IPS-18c (cell line): Measurements from ENCODE around the gene VENTX.
A peak's percentile ranks its signal among the peaks of the same experiment; 100 is the strongest.

Source experiments
- H3K4me3 ChIP-seq: 2 replicates; pipeline ENCODE4 v1.7.0; 2013; ENCODE audit warnings: low read depth, mild to moderate bottlenecking, low read length, moderate library complexity; ENCODE audit not compliant: insufficient read depth
- H3K9me3 ChIP-seq: one replicate; pipeline ENCODE4 v1.6.1; 2013; ENCODE audit warnings: mild to moderate bottlenecking, low read length, moderate library complexity; ENCODE audit not compliant: control insufficient read depth, insufficient read depth

Gene VENTX

DNA sequence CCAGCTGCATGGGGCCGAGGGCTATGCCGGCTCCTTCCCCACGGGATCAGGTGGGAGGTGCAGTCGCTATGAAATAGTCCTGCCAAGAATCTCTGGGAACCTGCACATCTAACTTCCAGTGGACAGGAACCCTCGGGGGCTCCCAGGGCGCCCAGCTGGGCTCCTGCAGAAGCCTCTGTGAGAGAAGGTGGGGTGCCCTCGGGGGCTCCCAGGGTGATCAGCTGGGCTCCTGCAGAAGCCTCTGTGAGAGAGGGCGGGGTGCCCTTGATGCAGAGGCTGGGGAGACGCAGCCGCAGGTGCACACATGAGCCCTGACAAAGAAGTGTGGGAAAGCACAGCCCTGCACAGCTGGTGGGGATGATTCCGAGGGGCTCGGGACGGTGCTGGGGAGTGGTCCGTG lies 5.9 kb downstream of the VENTX start:
- H3K4me3 ChIP-seq: no peak overlapping the region
- peaks cover 2% of the 10 kb centered on the region for H3K9me3 ChIP-seq

DNA sequence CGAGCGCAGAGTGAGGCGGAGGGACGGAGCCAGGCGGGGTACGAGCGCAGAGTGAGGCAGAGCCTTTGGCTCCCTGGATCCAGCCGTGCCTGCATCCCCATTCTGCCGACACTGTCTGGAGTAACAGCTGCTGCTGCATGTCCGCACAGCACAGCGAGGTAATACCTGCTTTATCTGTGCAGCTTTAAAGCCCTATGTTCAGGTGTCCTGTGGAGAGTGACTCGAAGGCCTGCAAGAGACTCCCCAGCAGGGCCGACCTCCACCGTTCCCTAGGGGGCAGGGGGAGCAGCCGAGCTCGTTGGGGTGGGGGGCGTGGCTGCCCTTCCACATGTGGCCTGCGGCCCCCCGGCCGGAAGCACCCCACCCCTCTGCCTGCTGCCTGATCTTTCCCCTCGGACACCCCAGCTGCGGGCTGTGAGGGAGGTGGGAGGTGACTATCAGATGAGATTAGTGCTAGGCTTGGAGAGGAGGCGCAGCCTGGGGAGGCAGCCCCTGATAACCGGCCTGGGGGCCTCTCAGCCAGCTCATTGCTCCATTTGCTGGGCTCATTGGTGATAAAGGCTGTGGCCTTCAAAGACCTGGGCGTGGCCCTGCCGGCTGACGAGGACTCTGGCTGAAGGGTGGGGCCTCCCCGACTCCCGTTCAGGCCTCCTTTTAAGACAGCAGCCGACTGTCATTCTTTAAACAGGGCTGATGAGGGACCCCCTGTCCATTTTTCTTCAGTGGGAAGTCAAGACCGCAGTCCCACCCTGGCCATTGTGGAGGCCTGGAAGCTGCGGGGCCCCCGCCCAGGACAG lies 8.0 kb downstream of the VENTX start:
- Histone ChIP-seq H3K4me3 (no peak overlapping the region), H3K9me3 (peaks cover 2% of the 10 kb centered on the region)

DNA sequence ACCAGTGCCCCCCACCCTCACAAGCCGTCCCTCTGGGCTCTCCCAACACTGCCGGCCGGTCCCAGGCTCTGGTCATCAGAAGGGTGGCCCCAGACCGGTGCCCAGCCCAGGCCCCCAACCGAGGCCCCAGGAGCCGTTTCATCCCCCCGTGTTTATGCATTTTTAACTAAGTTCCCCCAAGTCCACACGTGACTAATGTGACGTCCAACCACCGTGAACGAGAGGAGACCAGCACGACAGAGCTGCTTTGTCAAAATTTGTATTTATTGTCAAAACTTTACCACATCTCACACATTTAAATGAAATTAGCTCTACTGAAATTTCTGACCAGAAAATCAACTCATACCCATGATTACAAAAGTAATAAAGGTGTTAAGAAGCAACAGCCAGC lies 8.6 kb downstream of the VENTX start:
- Histone ChIP-seq H3K9me3 (peaks cover 2% of the 10 kb centered on the region), H3K4me3 (no peak overlapping the region)

DNA sequence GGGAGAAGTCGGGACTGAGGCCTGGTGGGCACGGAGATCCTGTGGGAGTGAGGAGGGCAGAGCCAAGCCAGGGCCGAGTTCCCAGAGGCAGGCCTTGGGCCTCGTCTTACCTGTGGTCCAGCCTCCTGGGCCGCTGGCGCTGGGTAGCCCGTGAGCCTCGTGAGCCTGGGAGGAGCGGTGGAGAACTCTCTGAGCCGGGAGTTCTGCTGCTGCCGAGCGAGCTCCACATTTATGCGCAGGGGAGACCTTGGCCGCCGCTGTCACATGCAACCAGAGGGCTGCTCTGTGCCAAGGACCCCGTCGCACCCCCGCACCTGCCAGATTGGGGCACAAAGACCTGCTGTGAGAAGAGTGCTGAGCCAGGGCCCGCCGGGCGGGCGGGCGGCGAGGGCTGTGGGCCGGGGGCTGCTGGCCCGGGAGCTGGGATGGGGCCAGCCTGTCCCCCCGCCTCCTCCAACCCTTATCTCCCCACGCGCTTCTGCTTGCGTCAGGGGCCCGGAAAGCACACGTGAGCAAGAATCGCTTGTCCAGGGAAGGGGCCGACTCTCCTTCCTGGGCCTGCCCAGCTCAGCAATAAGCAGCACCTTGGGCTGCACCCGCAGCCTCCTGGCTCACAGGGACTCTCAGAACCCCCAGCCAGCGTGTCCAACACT lies 10.2 kb downstream of the VENTX start:
- H3K9me3 ChIP-seq: no peaks in the 10 kb centered on the region
- H3K4me3 ChIP-seq: no peak overlapping the region

- Histone ChIP-seq H3K4me3 (no peak overlapping the region), H3K9me3 (no peaks in the 10 kb centered on the region)
These were observed 10.7 kb downstream of the VENTX start for GRCh38 chr10:133248334-133248715.

- H3K9me3 ChIP-seq: no peaks in the 10 kb centered on the region
- H3K4me3 ChIP-seq: no peak overlapping the region
These were observed 11.6 kb downstream of the VENTX start for GRCh38 chr10:133249094-133249780.

DNA sequence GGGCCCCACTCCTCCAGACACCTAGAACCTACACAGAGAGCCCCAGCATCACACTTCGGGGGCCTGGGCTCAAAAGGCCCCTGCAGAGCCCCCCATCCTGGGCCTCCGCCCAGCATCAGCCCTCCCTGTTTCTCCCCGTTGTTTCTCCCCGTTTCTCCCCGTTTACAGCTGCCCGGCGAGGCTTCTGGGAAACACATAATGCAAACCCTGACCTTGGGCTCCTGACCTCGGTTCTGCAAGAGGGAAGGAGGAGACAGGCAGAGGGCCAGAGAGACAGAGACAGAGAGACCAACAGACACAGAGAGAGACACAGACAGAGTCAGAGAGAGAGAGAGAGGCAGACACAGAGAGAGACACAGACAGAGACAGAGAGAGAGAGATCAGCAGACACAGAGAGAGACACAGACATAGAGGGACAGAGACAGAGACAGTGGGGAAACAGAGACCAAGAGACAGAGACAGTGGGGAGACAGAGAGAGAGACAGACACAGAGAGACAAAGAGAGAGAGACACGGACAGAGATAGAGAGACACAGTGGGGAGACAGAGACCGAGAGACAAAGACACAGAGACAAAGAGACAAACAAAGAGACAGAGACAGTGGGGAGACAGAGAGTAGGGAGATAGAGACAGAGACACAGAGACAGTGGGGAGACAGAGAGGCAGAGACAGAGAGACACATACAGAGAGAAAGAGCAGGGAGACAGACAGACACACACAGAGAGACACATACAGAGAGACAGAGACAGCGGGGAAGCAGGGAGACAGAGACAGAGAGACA lies 12.5 kb downstream of the VENTX start:
- Histone ChIP-seq H3K4me3 (no peak overlapping the region), H3K9me3 (no peaks in the 10 kb centered on the region)

- H3K9me3 ChIP-seq: no peaks in the 10 kb centered on the region
- H3K4me3 ChIP-seq: no peak overlapping the region
These were observed 13.9 kb downstream of the VENTX start for GRCh38 chr10:133251388-133252222.

DNA sequence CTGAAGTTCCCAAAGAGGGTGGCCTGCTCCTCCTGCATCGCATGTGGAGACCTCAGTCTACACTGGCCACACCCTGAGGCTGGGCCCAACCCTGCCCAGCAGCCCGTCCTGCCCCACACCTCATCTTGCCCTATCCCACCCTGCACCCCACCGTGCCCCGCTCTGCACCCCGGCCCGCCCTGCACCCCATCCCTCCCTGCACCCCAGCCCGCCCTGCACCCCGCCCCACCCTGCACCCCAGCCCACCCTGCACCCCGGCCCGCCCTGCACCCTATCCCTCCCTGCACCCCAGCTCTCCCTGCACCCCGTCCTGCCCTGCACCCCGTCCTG lies 14.5 kb downstream of the VENTX start:
- H3K4me3 ChIP-seq: no peak overlapping the region
- H3K9me3 ChIP-seq: no peaks in the 10 kb centered on the region

- Histone ChIP-seq H3K9me3 (no peaks in the 10 kb centered on the region), H3K4me3 (no peak overlapping the region)
These were observed 15.8 kb downstream of the VENTX start for GRCh38 chr10:133253361-133253955.

DNA sequence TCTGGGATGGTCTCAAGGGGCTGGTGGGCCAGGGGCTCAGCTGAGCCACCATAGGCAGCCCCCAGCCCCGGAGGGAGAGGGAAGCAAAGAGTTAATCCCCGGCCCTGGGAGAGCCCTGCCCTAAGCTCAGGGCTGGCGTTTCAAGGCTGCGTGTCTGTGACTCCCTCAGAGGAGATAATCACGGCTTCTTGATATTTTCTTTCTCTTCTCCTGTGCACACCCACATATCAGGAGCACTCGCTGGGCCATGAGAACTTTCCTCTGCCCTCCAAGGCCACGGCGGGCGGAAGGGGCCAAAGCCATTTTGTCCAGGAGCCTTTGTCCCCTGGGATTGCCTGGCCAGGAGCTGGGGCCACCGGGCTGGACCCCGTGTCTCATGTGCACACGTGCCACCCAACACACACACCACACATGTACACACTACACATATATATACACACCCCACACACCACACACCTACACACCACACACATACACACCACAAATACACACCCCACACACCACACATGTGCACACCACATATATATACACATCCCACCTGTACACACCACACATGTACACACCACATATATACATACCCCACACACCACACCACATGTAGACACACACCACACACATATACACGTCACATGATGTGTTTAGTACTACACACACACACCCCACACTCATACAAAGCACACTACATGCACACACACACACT lies 16.9 kb downstream of the VENTX start:
- Histone ChIP-seq H3K4me3 (no peak overlapping the region), H3K9me3 (no peaks in the 10 kb centered on the region)

DNA sequence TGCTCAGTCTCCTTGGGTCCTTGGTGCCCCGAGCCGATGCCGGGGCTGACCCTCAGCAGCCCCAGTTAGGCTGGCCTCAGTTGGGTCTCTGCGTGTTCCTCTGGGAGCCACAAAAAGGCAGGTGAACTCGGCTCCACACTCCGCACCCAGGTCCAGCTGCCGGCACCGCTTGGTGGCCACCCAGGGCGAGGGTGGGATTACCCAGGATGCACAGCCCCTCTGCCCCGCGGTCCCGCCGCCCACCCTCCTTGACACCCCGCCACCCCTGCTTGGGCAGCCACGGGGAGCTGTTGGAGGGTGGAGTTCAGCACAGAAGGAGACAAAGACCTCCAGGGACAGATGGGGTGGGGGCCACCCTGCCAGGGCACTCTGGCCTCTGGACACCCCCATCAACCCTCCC lies 17.7 kb downstream of the VENTX start:
- no peaks in the 10 kb centered on the region for H3K9me3 ChIP-seq
- H3K4me3 ChIP-seq: no peak overlapping the region

DNA sequence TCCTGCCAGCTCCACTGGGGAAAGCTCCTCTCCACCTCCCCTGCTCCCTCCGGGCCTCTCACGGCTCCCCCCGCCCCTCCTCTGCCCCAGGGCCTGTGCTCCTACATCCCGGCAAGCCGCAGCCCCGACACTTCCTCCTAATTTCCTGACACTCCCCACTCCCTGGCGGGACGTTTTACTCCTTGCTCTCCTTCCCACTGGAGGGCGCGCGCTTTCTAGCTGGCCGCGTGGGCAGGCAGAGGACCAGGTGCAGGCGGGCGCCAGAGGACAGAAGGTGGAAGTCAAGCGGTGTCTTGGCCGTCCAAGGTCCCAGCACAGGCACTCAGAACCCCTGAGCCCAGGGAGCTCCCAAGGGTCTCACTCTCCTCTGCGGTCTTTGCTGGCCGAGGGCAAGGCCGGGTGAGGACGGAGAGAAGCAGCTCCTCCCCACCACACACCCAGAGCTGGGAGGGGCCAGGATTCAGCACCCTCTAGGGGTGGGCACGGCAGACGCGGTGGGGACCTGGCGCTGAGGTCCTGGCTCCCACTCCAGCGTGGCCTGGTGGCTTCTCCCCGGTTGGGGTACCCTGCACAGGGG lies 19.9 kb downstream of the VENTX start:
- Histone ChIP-seq H3K4me3 (peak overlapping the region; percentile 34; the same call in 1 of the 2 replicates), H3K9me3 (no peaks in the 10 kb centered on the region)

DNA sequence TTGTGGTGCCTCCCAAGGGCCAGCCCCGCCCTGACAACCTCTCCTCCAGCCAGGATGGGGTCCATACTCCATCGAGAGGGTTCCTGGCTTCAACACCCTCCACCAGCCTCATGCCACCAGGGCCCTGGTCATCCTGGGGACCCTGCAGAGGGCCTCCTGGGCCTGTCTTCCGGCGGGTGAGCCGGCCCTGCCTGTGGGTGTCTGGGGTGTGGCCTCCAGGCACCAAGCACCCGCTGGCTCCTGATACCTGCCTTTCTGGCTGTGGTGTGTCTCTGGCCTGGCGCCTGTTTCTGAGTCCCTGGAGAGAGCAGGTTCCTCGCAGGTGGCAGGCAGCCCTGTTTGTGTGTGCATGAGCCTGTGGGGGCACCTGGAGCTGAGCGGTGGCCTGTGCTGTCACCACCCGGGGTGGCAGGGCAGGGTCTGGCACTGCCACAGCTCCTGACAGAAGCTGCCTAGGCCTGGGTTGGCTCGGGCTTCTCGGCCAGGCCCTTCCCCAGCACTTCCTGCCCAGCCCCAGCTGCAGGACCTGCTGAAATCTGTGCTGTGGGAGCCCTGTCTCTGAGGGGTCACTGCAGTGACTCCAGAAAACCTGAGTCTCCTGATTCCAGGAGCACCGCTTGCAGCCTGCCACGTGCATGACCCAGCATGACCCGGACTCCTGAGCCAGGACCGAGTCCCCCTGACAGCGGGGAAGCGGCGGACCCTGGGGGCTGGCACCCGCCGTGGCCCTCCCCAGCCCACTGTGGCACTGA lies 20.6 kb downstream of the VENTX start:
- Histone ChIP-seq H3K9me3 (no peaks in the 10 kb centered on the region), H3K4me3 (no peak overlapping the region)
